PFSK-1 (cell line): ENCODE measurements around the gene ADAM15.

Source experiments
- FOXP2 ChIP-seq: optimal IDR thresholded peaks from 2 replicates; pipeline ENCODE3; 2011; ENCODE audit warnings: borderline replicate concordance, control low read depth, inconsistent platforms; ENCODE audit not compliant: insufficient read depth; ENCODE audit errors: extremely low read length, extremely low read depth
- POLR2AphosphoS5 ChIP-seq: IDR thresholded peaks from 2 replicates; pipeline ENCODE4 v1.6.1; 2012; ENCODE audit warnings: low read depth, mild to moderate bottlenecking, control low read depth, low read length, moderate library complexity
- SIN3A ChIP-seq: IDR thresholded peaks from 2 replicates; pipeline ENCODE4 v1.6.1; 2012; ENCODE audit warnings: mild to moderate bottlenecking, low read length, moderate library complexity, borderline replicate concordance; ENCODE audit not compliant: insufficient read depth
- TAF1 ChIP-seq: IDR thresholded peaks from 2 replicates; pipeline ENCODE4 v1.6.1; 2012; ENCODE audit warnings: low read length, control low read depth, borderline replicate concordance; ENCODE audit not compliant: insufficient read depth
- TF ChIP-seq, protein P1 (sequence below), 2 experiments: IDR thresholded peaks; 2 replicates each; pipeline versions ENCODE4 v1.6.1 to v1.8.0; 2011 to 2012; ENCODE audit warnings: low read depth in 2 of 2, low read length in 2 of 2, control low read depth in 1 of 2, inconsistent platforms in 1 of 2, mild to moderate bottlenecking in 1 of 2, moderate library complexity in 1 of 2; ENCODE audit not compliant: insufficient read depth in 1 of 2

ADAM15 gene

GRCh38 chr1:155003227-155003765, 47.8 kb upstream of the ADAM15 start:
- TF ChIP-seq SIN3A = no peak
- TF ChIP-seq POLR2AphosphoS5 = no peak
- no peak for TF ChIP-seq TAF1
- TF ChIP-seq, protein P1, sequence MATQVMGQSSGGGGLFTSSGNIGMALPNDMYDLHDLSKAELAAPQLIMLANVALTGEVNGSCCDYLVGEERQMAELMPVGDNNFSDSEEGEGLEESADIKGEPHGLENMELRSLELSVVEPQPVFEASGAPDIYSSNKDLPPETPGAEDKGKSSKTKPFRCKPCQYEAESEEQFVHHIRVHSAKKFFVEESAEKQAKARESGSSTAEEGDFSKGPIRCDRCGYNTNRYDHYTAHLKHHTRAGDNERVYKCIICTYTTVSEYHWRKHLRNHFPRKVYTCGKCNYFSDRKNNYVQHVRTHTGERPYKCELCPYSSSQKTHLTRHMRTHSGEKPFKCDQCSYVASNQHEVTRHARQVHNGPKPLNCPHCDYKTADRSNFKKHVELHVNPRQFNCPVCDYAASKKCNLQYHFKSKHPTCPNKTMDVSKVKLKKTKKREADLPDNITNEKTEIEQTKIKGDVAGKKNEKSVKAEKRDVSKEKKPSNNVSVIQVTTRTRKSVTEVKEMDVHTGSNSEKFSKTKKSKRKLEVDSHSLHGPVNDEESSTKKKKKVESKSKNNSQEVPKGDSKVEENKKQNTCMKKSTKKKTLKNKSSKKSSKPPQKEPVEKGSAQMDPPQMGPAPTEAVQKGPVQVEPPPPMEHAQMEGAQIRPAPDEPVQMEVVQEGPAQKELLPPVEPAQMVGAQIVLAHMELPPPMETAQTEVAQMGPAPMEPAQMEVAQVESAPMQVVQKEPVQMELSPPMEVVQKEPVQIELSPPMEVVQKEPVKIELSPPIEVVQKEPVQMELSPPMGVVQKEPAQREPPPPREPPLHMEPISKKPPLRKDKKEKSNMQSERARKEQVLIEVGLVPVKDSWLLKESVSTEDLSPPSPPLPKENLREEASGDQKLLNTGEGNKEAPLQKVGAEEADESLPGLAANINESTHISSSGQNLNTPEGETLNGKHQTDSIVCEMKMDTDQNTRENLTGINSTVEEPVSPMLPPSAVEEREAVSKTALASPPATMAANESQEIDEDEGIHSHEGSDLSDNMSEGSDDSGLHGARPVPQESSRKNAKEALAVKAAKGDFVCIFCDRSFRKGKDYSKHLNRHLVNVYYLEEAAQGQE (IDR thresholded peaks at IDR 0.05; ENCODE audit: insufficient read depth in 1 of 2, low read depth in 2 of 2, low read length in 2 of 2) = no peak
- TF ChIP-seq FOXP2 = no peak

GRCh38 chr1:155003766-155004351, 47.3 kb upstream of the ADAM15 start:
- no peak for TF ChIP-seq FOXP2
- TF ChIP-seq, protein P1 (IDR thresholded peaks at IDR 0.05; ENCODE audit: insufficient read depth in 1 of 2, low read depth in 2 of 2, low read length in 2 of 2) = 0 out of 4 replicates have a peak, but pooled peaks of 1 of the 2 experiments have one; percentile 6

DNA sequence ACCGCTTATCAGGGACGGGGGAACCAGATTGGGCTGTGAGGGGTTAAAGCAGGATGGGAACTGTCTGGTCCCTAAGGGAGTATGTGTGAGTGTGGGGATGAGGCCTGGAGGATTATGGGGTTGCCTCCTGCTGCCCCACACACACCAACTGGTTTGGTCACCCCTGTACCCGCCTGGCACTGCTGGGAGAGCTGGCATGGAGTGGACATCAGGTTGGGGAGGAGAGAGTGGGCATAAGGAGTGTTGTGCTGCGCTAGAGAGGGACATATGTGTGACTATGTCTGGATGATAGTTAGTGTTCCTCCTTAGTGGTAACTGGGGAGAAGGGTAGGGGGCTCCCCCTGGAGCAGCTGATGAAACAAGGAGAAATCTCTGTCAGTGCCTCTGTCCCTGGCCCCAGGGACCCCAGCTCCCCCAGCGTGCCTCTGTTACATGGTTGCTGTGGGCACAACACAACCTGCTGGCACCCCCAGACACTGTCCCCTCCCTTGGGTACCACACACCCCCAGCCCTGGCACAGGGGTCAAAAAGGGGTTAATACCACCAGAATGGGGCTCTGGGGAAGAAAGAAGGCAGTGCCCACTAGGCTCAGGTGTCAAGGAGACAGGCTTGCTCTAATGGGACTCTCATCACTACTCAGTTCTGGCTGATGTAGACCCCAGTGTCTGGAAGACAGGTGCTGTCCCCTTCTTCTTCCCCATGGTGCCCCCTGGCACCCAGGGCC, 46.6 kb upstream of the ADAM15 start:
- TF ChIP-seq POLR2AphosphoS5 (no peak), SIN3A (no peak), FOXP2 (no peak), TAF1 (no peak)
- TF ChIP-seq, protein P1 (IDR thresholded peaks at IDR 0.05; ENCODE audit: insufficient read depth in 1 of 2, low read depth in 2 of 2, low read length in 2 of 2) = no peak

- TF ChIP-seq TAF1 = no peak
- no peak for TF ChIP-seq SIN3A
- no peak for TF ChIP-seq FOXP2
- TF ChIP-seq, protein P1 (IDR thresholded peaks at IDR 0.05; ENCODE audit: insufficient read depth in 1 of 2, low read depth in 2 of 2, low read length in 2 of 2) = no peak
- TF ChIP-seq POLR2AphosphoS5 = no peak
Observed at GRCh38 chr1:155005076-155006011, 45.8 kb upstream of the ADAM15 start.
